Astrocyte (in vitro differentiated cells and primary cell): ENCODE results near the gene DPEP1.

Experiments
- CTCF ChIP-seq: IDR thresholded peaks from 2 replicates; pipeline ENCODE4 v1.5.1; 2011; ENCODE audit warnings: low read depth, mild to moderate bottlenecking, inconsistent platforms, low read length, moderate library complexity; ENCODE audit not compliant: insufficient read depth
- EZH2 ChIP-seq: IDR thresholded peaks from 2 replicates; pipeline ENCODE4 v1.6.1; 2012; ENCODE audit warnings: mild to moderate bottlenecking, low read length, inconsistent platforms; ENCODE audit not compliant: insufficient read depth

- no peak for TF ChIP-seq CTCF
- TF ChIP-seq EZH2 = no peak
Measured at GRCh38 chr16:89588413-89589109, 24.9 kb upstream of the DPEP1 start.
